ENCODE results near the gene PEF1. TPM values are rescaled to one million over a fixed set of nuclear protein-coding genes. Genes with fewer than 3 reads are reported as not detected.
A peak's percentile ranks its signal among the peaks of the same experiment; 100 is the strongest.

Gene PEF1
- total RNA-seq, 2 donors from 2014 or later = 32.7 to 51.5 TPM

GRCh38 chr1:31640179-31640578 lies 4.5 kb downstream of the PEF1 start:
- H3K27ac Mint-ChIP-seq = no peak overlapping the region
- peaks cover 17% of the 10 kb centered on the region for H3K36me3 Mint-ChIP-seq (ENCODE audit: low read depth)
- H3K4me3 Mint-ChIP-seq = no peak overlapping the region
- no peaks in the 10 kb centered on the region for H3K9me3 Mint-ChIP-seq
- H3K27me3 Mint-ChIP-seq = no peaks in the 10 kb centered on the region
- H3K4me1 Mint-ChIP-seq = peaks cover 13% of the 10 kb centered on the region
- ATAC-seq (replicated peaks) = no peak

- Mint-ChIP-seq H3K9me3 (no peaks in the 10 kb centered on the region), H3K4me3 (no peak overlapping the region), H3K4me1 (peaks cover 13% of the 10 kb centered on the region), H3K27me3 (no peaks in the 10 kb centered on the region), H3K27ac (no peak overlapping the region), H3K36me3 (ENCODE audit: low read depth) (peaks cover 15% of the 10 kb centered on the region)
- no peak for ATAC-seq (replicated peaks)
Observed at GRCh38 chr1:31639543-31639942, 5.1 kb downstream of the PEF1 start.

DNA sequence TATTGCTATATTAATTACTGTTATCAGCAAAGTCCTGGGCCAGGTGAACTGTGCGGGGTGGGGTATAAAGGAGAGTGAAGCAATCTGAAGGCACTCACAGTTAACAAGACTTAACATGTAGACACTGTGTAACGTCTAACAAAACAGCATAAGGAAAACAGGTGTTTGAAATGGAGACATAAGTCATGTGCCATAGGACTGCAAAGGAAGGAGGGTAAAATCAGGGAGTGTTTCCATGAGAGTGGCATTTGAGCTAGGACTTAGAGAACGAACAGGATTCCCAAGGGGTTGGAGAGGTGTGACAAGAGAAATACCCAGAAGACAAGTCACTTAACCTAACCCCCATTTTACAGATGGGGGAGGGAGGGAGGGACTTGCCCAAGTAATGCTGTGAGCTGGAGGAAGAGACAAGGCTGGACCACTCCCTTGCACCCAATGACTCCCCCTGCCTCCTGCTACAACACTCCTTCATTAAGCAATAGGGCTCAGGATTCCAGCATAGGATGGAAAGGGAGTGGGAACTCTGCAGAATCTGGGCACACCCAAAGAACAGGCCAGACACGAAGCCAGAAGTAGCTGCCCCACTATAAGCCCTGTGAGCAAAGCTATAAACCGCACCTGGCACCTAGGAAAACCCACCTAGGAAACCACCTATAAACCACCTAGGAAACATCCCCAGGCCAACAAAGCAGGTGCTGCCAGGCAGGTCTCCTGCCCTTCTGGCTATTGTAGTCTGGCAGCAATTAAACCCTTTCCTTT lies 6.6 kb downstream of the PEF1 start:
- Mint-ChIP-seq H3K27me3 (no peaks in the 10 kb centered on the region), H3K36me3 (ENCODE audit: low read depth) (peaks cover 27% of the 10 kb centered on the region), H3K27ac (no peak overlapping the region), H3K9me3 (no peaks in the 10 kb centered on the region), H3K4me1 (peaks cover 13% of the 10 kb centered on the region), H3K4me3 (no peak overlapping the region)
- no peak for ATAC-seq (replicated peaks)

GRCh38 chr1:31633117-31633516 lies 11.6 kb downstream of the PEF1 start:
- Mint-ChIP-seq H3K36me3 (ENCODE audit: low read depth) (peaks cover 75% of the 10 kb centered on the region), H3K9me3 (no peaks in the 10 kb centered on the region), H3K4me3 (no peak overlapping the region), H3K4me1 (peaks cover 13% of the 10 kb centered on the region), H3K27me3 (no peaks in the 10 kb centered on the region), H3K27ac (no peak overlapping the region)
- ATAC-seq (replicated peaks) = no peak

DNA sequence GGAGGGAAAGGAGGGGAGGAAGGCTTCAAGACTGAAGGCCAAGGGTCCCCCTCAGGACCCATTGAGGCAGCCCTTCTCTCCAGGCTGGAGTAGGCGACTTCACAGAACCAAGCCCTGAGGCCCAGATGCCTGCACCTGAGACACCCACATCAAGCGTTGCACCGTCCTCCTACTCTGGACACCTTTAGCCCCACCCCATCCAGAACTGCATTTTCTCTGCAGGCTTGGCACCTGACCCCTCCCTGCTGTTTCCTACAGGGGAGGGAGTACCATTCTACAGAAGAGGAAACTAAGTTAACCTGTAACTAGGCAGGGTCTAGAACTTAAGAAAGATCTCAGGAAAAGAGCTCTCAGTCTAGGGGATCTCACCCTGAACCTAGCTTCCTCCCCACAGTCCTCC lies 12.0 kb downstream of the PEF1 start:
- no peak overlapping the region for H3K4me3 Mint-ChIP-seq
- peaks cover 78% of the 10 kb centered on the region for H3K36me3 Mint-ChIP-seq (ENCODE audit: low read depth)
- H3K27ac Mint-ChIP-seq = no peak overlapping the region
- ATAC-seq (replicated peaks) = no peak
- H3K9me3 Mint-ChIP-seq = no peaks in the 10 kb centered on the region
- no peaks in the 10 kb centered on the region for H3K27me3 Mint-ChIP-seq
- H3K4me1 Mint-ChIP-seq = peaks cover 13% of the 10 kb centered on the region

- Mint-ChIP-seq H3K27me3 (no peaks in the 10 kb centered on the region), H3K9me3 (no peaks in the 10 kb centered on the region), H3K4me3 (no peak overlapping the region), H3K27ac (peak overlapping the region; percentile 59), H3K4me1 (peaks cover 5% of the 10 kb centered on the region), H3K36me3 (ENCODE audit: low read depth) (peaks cover 62% of the 10 kb centered on the region)
- ATAC-seq (replicated peaks) = no peak
Observed at GRCh38 chr1:31628931-31629556, 15.6 kb downstream of the PEF1 start.

DNA sequence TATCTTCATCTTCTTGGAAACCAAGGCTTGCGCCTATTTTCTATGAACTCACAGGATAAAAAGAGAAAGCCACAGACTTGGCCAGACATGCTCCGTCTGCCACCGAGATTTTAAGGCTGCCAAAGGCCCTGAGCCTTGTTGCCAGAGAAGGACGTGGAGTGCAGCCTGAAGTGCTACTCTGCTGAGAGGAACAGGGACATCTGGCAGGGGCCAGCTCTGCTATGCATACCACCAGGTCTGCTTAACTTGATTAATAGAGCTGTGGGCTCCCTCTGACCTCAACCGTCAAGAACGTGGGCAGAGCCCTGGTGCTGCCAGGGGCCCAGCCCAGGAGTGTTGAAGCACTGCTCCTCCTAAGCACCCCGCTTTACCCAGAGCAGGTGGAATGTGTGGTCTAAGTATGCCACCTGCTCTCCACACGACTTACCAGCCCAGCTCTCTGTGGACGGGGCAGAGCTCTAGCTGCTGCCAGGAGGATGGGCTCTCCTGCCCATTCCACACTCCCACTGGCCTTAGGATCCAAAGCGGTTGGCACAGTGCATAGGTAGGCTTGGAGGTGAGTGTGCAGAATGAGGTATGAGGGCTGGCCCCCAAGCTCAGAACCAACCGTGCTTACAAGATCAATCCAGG lies 16.6 kb downstream of the PEF1 start:
- Mint-ChIP-seq H3K4me3 (no peak overlapping the region), H3K9me3 (no peaks in the 10 kb centered on the region), H3K36me3 (ENCODE audit: low read depth) (peaks cover 57% of the 10 kb centered on the region), H3K27ac (no peak overlapping the region), H3K4me1 (peaks cover 10% of the 10 kb centered on the region), H3K27me3 (no peaks in the 10 kb centered on the region)
- ATAC-seq (replicated peaks) = no peak

DNA sequence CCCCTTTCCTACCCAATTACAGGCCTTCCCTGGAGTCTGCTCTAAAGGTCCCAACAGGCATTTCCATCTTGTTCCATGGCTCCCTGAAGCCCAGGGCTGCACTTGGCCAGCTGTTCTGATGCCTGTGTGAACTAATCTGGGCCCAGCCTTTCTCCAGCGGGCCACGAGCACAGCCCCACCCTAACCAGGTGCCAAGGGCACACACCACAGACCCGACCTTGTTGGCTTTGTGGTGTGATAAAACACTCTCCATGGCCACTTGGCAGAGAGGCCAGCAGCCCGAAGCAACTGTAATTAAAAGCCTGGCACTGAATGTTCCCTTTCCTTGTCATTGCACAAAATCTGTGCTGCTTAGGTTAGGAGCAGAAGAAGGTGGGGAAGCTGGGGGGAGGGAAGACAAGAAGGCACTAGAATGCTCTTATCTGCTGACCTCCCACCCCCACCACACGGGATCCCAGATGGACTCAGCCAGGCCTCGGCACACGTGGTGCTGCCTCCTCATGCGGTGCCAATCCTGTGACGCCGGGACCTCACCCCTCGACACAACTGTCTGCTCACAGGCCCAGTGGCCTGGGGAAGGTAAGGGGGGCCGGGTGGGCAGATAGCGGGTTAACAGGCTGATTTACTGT lies 17.3 kb downstream of the PEF1 start:
- no peaks in the 10 kb centered on the region for H3K9me3 Mint-ChIP-seq
- no peak overlapping the region for H3K4me3 Mint-ChIP-seq
- H3K27me3 Mint-ChIP-seq = no peaks in the 10 kb centered on the region
- no peak for ATAC-seq (replicated peaks)
- H3K36me3 Mint-ChIP-seq (ENCODE audit: low read depth) = peaks cover 52% of the 10 kb centered on the region
- peak overlapping the region; percentile 14 for H3K27ac Mint-ChIP-seq
- peaks cover 10% of the 10 kb centered on the region for H3K4me1 Mint-ChIP-seq

DNA sequence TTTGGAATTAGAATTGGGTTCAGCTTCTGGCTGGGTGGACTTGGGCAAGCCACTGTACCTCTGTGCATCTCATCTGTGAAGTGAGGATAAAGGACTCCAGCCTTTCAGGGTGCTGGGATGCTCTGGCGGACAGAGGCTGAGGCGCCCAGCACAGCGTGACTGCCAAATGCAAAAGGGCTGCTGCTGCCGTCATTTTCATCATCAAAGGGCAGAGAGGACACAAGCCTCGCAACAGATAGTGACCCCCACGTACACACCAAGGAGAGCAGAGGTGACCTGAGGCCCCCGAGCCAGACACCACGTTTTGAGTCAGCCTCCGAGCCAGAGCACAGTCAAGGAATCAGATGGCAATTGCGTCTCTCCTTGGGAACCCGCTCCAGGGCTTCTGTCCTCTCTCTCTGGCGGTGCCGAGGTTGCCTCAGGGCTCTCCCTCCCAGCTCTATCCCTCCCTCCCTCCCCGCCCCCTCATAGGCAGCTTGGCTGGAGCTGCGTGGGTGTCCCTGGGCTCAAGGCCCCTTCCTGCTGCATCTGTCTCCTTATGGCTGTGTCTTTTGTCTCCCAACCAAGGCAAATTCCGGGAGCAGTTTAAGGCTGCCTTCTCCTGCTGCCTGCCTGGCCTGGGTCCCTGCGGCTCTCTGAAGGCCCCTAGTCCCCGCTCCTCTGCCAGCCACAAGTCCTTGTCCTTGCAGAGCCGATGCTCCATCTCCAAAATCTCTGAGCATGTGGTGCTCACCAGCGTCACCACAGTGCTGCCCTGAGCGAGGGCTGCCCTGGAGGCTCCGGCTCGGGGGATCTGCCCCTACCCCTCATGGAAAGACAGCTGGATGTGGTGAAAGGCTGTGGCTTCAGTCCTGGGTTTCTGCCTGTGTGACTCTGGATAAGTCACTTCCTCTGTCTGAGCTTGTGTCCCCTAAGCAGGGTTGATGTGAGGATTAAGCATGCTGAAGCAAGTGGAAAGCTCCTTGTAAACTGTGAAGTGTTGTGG lies 18.2 kb downstream of the PEF1 start:
- Mint-ChIP-seq H3K4me1 (peaks cover 10% of the 10 kb centered on the region), H3K36me3 (ENCODE audit: low read depth) (peaks cover 43% of the 10 kb centered on the region), H3K4me3 (no peak overlapping the region), H3K27ac (peak overlapping the region; percentile 14), H3K27me3 (no peaks in the 10 kb centered on the region), H3K9me3 (no peaks in the 10 kb centered on the region)
- no peak for ATAC-seq (replicated peaks)

DNA sequence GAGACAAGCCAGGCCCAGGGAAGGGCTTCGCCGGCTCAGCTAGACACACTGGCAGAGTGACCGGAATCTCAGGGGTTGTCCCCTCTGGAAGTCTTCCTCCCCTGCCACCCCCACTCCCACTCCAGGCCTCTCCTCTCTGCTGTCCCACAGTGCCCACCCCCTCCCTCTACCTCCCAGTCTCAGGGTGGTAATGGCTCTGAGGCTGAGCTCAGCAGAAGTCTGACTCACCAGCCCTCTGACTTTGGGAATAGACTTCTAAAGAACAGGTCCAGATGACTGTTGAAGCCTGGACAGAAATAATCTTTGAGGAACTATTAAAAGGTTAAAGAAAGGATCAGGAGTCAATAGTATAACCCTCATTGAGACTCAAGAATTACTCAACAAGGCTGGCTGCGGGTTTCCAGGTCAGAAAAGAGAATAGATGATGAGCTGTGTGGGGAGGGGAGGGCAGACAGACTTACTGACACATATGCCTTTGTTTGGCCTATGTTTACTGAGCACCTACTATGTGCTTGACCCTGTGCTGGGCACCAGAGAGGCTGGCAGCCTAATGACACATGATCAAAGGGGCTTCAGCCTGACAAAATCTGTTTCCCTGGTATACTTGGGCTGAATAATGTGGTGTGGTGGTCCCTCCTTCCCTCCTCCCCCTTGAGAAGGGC lies 19.0 kb downstream of the PEF1 start:
- peaks cover 35% of the 10 kb centered on the region for H3K36me3 Mint-ChIP-seq (ENCODE audit: low read depth)
- H3K4me3 Mint-ChIP-seq = no peak overlapping the region
- H3K27ac Mint-ChIP-seq = peak overlapping the region; percentile 36
- no peak for ATAC-seq (replicated peaks)
- H3K9me3 Mint-ChIP-seq = no peaks in the 10 kb centered on the region
- H3K4me1 Mint-ChIP-seq = peaks cover 10% of the 10 kb centered on the region
- H3K27me3 Mint-ChIP-seq = no peaks in the 10 kb centered on the region

- H3K27me3 Mint-ChIP-seq = no peaks in the 10 kb centered on the region
- no peak overlapping the region for H3K4me3 Mint-ChIP-seq
- H3K4me1 Mint-ChIP-seq = peaks cover 10% of the 10 kb centered on the region
- H3K36me3 Mint-ChIP-seq (ENCODE audit: low read depth) = peaks cover 27% of the 10 kb centered on the region
- H3K27ac Mint-ChIP-seq = peak overlapping the region; percentile 49
- peak; percentile 16 for ATAC-seq (replicated peaks)
- no peaks in the 10 kb centered on the region for H3K9me3 Mint-ChIP-seq
Observed at GRCh38 chr1:31624731-31625514, 19.8 kb downstream of the PEF1 start.

DNA sequence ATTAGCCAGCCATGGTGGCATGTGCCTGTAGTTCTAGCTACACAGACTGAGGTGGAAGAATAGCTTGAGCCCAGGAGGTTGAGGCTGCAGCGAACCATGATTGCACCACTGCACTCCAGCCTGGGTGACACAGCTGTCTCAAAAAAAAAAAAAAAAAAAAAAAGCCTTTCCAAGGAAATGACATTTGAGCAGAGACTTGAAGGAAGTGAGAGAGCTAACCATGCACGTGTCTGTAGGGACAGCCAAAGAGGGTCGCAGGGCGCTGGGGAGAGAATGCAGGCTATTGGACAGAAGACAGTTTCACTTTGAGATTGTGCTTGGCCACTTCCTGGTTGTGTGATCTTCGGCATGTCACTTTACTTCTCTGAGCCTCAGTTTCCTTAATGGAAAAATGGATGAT lies 20.4 kb downstream of the PEF1 start:
- Mint-ChIP-seq H3K27me3 (peaks cover 4% of the 10 kb centered on the region), H3K36me3 (ENCODE audit: low read depth) (peaks cover 21% of the 10 kb centered on the region), H3K4me1 (peaks cover 10% of the 10 kb centered on the region), H3K27ac (peak overlapping the region; percentile 49), H3K4me3 (no peak overlapping the region), H3K9me3 (no peaks in the 10 kb centered on the region)
- peak; percentile 28 for ATAC-seq (replicated peaks)

GRCh38 chr1:31623365-31623764 lies 21.3 kb downstream of the PEF1 start:
- H3K4me1 Mint-ChIP-seq = peaks cover 10% of the 10 kb centered on the region
- no peaks in the 10 kb centered on the region for H3K9me3 Mint-ChIP-seq
- no peak overlapping the region for H3K4me3 Mint-ChIP-seq
- H3K27ac Mint-ChIP-seq = peak overlapping the region; percentile 49
- H3K36me3 Mint-ChIP-seq (ENCODE audit: low read depth) = peaks cover 11% of the 10 kb centered on the region
- peaks cover 10% of the 10 kb centered on the region for H3K27me3 Mint-ChIP-seq
- ATAC-seq (replicated peaks) = no peak

Measured in activated T-helper 17 cell treated with anti-CD3 and anti-CD28 coated beads, Interleukin-2, amount 50 U/mL, for 72 hours (primary cell).